Liver (tissue), 9 donors: ENCODE data around the gene TBC1D16. TPM values are rescaled to one million over a fixed set of nuclear protein-coding genes. Genes with fewer than 3 reads are reported as not detected.

Experiments used
- DNase-seq: peaks from one replicate; pipeline ENCODE4 v3.0.0-alpha.2; 2017; ENCODE audit warnings: low spot score
- H3K27ac ChIP-seq, 2 donors: one replicate each; pipeline ENCODE4 v1.7.0; 2013; ENCODE audit warnings: inconsistent platforms in 2 of 2, low read length in 2 of 2, control low read depth in 1 of 2, low read depth in 1 of 2, mild to moderate bottlenecking in 1 of 2
- H3K27me3 ChIP-seq, 4 donors: one replicate each; pipeline versions ENCODE4 v1.6.1 to v1.7.0; 2013; ENCODE audit warnings: low read length in 3 of 4, inconsistent platforms in 1 of 4, mild to moderate bottlenecking in 1 of 4, moderate library complexity in 1 of 4; ENCODE audit not compliant: control insufficient read depth in 4 of 4, insufficient read depth in 4 of 4
- H3K36me3 ChIP-seq, 4 donors: one replicate each; pipeline versions ENCODE4 v1.6.1 to v1.7.0; 2013; ENCODE audit warnings: low read length in 3 of 4, mild to moderate bottlenecking in 3 of 4, low read depth in 1 of 4, moderate library complexity in 1 of 4; ENCODE audit not compliant: control insufficient read depth in 4 of 4, insufficient read depth in 3 of 4
- H3K4me1 ChIP-seq, 4 donors: one replicate each; pipeline versions ENCODE4 v1.6.1 to v1.7.0; 2013; ENCODE audit warnings: low read length in 3 of 4, mild to moderate bottlenecking in 3 of 4, moderate library complexity in 1 of 4; ENCODE audit not compliant: control insufficient read depth in 4 of 4, insufficient read depth in 4 of 4
- H3K4me3 ChIP-seq, 3 donors: one replicate each; pipeline versions ENCODE4 v1.6.1 to v1.7.0; 2013; ENCODE audit warnings: low read length in 3 of 3, control low read depth in 1 of 3, low read depth in 1 of 3, mild to moderate bottlenecking in 1 of 3
- H3K9ac ChIP-seq, 2 donors: one replicate each; pipeline ENCODE4 v1.7.0; 2013; ENCODE audit warnings: low read length in 2 of 2, mild to moderate bottlenecking in 2 of 2, moderate library complexity in 2 of 2, control low read depth in 1 of 2, low read depth in 1 of 2
- H3K9me3 ChIP-seq, 4 donors: one replicate each; pipeline versions ENCODE4 v1.6.1 to v1.7.0; 2013; ENCODE audit warnings: low read length in 3 of 4; ENCODE audit not compliant: control insufficient read depth in 4 of 4
- EGR1 ChIP-seq, 2 donors: IDR thresholded peaks; 2 replicates each; pipeline ENCODE4 v1.6.1; 2016 to 2018; ENCODE audit warnings: antibody characterized with exemption in 2 of 2, low read depth in 2 of 2
- FOXA1 ChIP-seq: IDR thresholded peaks from 2 replicates; pipeline ENCODE4 v1.6.1; 2016; ENCODE audit warnings: antibody characterized with exemption
- GABPA ChIP-seq, 2 donors: IDR thresholded peaks in 1 of 2; conservative IDR thresholded peaks in 1 of 2; 2 replicates each; pipeline ENCODE4 v1.6.1; 2016; ENCODE audit warnings: antibody characterized with exemption in 2 of 2, mild to moderate bottlenecking in 1 of 2, moderate library complexity in 1 of 2
- HNF4A ChIP-seq, 2 donors: conservative IDR thresholded peaks; 2 replicates each; pipeline ENCODE4 v1.6.1; 2016; ENCODE audit warnings: antibody characterized with exemption in 2 of 2, mild to moderate bottlenecking in 2 of 2
- NR2F2 ChIP-seq: IDR thresholded peaks from 2 replicates; pipeline ENCODE4 v1.6.1; 2016; ENCODE audit warnings: antibody characterized with exemption
- RAD21 ChIP-seq, 2 donors: IDR thresholded peaks; 2 replicates each; pipeline ENCODE4 v1.6.1; 2016; ENCODE audit warnings: antibody characterized with exemption in 2 of 2, mild to moderate bottlenecking in 2 of 2
- RXRA ChIP-seq, 2 donors: IDR thresholded peaks; 2 replicates each; pipeline ENCODE4 v1.6.1; 2017 to 2018; ENCODE audit warnings: antibody characterized with exemption in 2 of 2, mild to moderate bottlenecking in 1 of 2
- SP1 ChIP-seq: IDR thresholded peaks from 2 replicates; pipeline ENCODE4 v1.6.1; 2018; ENCODE audit warnings: antibody characterized with exemption, mild to moderate bottlenecking
- YY1 ChIP-seq: IDR thresholded peaks from 2 replicates; pipeline ENCODE4 v1.6.1; 2016; ENCODE audit warnings: antibody characterized with exemption, mild to moderate bottlenecking
- WGBS: extraction: QIAGEN DNeasy Blood & Tissue Kit; methylation state at CpG from one replicate; pipeline ENCODE4 v1.1.7; 2013; 5-methylcytosine and 5-hydroxymethylcytosine counted together
- polyA plus RNA-seq, 2 donors: library from polyadenylated mRNA; stranded (reverse) in 1 of 2; unstranded in 1 of 2; fragments of 200-250 nt in 1 of 2; fragments of >200 nt in 1 of 2; fragmentation: Nextera tagmentation in 1 of 2; extraction: Ambion mirVana in 1 of 2; gene quantifications; one replicate each; pipeline versions ENCODE4 v1.2.1 to v1.2.3, GENCODE V29; 2013 to 2015
- total RNA-seq, 2 donors: library from RNA; depleted of rRNA; stranded (reverse); fragments of >200 nt; gene quantifications; one replicate each; pipeline ENCODE4 v1.2.3, GENCODE V29; 2014
- TF ChIP-seq, protein P1 (sequence below): fragments of 150-350 bp; IDR thresholded peaks from 2 replicates; pipeline ENCODE4 v1.5.1; 2017; ENCODE audit warnings: improper control_type of control experiment, low read depth, low read length; ENCODE audit not compliant: missing input control
- TF ChIP-seq, protein P2 (sequence below): IDR thresholded peaks from 2 replicates; pipeline ENCODE4 v1.6.1; 2016; ENCODE audit warnings: antibody characterized with exemption
- TF ChIP-seq, protein P3 (sequence below): IDR thresholded peaks from 2 replicates; pipeline ENCODE4 v1.6.1; 2016; ENCODE audit warnings: antibody characterized with exemption, mild to moderate bottlenecking
- donor health status: healthy.
- donor health status: healthy.
- donor health status: healthy.
- donor health status: healthy.
- donor health status: healthy.

The TBC1D16 gene
- total and polyA plus RNA-seq, 4 donors: 3.4 to 29.5 (median 4.7) TPM

DNA sequence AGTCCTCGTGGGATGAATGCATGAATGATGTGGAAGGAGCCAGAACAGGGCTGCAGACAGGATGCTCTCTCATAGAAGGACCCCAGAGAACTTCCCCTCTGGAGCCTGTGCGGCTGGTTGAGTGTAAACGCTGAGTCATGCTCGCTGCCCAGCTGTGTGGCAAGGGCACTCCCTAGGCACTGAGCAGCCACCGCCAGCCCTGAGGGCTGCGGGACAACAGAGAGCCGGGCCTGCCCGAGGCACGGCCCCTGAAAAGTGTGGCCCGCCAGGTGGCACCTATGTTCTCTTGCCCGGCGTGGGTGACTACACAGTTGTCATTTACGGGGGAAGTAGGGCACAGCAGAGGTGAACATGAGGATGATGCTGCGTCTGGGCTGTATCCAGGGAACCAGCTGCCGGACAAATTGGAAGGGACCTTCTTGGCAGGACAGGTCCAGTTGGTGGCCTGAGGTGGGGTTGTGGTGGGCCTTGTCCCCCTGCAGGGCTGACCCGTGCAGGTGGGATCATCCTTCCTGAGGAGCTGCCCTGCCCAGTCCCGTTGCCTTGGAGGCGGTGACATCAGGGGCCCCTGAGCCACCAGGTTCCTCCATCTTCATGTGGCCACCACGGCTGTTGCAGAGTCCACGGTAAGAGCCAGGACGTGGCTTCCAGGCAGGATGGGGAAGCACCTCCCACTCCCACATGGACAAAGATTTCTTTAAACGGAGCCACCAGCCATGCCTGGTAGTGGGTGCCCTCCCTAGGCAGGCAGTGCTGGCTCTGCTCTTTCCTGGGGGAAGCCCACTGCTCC is 101.6 kb downstream of the TBC1D16 start:
- H3K27me3 ChIP-seq: no peaks in the 10 kb centered on the region
- no peak overlapping the region for H3K27ac ChIP-seq
- H3K4me1 ChIP-seq: peaks cover 3 to 12% (median 7%) of the 10 kb centered on the region in 4 donors
- no peak for DNase-seq
- WGBS: 74% methylated on average over 22 of the region's 22 CpGs
- no peaks in the 10 kb centered on the region for H3K36me3 ChIP-seq
- H3K9ac ChIP-seq: no peak overlapping the region
- H3K4me3 ChIP-seq: no peak overlapping the region
- TF ChIP-seq, protein P1, sequence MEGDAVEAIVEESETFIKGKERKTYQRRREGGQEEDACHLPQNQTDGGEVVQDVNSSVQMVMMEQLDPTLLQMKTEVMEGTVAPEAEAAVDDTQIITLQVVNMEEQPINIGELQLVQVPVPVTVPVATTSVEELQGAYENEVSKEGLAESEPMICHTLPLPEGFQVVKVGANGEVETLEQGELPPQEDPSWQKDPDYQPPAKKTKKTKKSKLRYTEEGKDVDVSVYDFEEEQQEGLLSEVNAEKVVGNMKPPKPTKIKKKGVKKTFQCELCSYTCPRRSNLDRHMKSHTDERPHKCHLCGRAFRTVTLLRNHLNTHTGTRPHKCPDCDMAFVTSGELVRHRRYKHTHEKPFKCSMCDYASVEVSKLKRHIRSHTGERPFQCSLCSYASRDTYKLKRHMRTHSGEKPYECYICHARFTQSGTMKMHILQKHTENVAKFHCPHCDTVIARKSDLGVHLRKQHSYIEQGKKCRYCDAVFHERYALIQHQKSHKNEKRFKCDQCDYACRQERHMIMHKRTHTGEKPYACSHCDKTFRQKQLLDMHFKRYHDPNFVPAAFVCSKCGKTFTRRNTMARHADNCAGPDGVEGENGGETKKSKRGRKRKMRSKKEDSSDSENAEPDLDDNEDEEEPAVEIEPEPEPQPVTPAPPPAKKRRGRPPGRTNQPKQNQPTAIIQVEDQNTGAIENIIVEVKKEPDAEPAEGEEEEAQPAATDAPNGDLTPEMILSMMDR: no peak
- TF ChIP-seq FOXA1 (no peak), HNF4A (conservative IDR thresholded peaks at IDR 0.05) (no peak), NR2F2 (no peak), RAD21 (IDR thresholded peaks at IDR 0.05) (no peak), YY1 (no peak)
- TF ChIP-seq, protein P2, sequence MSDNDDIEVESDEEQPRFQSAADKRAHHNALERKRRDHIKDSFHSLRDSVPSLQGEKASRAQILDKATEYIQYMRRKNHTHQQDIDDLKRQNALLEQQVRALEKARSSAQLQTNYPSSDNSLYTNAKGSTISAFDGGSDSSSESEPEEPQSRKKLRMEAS: no peak
- no peaks in the 10 kb centered on the region for H3K9me3 ChIP-seq

DNA sequence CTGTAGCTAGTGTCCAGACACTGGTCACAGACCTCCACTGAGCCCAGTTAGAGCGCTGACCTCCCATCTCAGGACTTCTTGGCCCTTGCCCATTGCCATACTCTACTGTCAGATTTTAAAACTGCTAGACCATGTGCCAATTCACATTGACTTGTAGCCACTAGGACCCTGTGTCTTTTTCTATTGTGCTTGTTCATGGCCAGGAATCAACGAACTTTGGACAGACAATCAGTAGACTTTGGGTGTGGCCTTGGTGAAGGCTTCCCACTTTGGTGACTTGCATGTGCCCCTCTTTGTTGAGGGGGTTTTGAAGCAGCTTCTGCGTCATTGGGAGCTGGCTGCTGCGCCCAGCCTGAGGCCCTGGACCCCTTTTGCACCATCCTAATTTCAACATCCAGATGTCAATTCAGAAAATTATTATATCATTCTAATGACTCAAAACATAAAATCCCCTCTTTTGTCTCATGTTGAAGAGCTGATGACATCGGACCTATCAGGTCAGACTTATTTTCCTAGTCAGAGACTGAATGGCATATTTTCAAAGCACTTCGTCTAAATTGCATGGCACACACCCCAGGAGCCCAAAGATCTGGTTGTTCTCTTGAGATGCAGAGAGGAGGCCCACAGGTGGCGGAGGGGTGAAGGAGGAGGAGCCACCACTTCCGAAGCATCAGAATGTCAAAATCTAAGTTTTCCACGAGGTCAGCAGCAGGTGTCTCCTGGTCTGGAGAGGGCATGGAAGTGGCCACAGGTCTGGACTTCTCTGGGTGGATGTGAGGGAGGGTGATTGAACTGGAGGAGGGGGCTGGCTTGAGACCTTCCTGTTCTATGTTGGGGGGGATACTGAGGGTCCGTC is 103.0 kb downstream of the TBC1D16 start:
- H3K9me3 ChIP-seq: no peaks in the 10 kb centered on the region
- H3K27ac ChIP-seq: no peak overlapping the region
- no peaks in the 10 kb centered on the region for H3K36me3 ChIP-seq
- peaks cover 3 to 12% (median 7%) of the 10 kb centered on the region in 4 donors for H3K4me1 ChIP-seq
- H3K9ac ChIP-seq: no peak overlapping the region
- no peak for DNase-seq
- no peaks in the 10 kb centered on the region for H3K27me3 ChIP-seq
- TF ChIP-seq, protein P1: no peak
- TF ChIP-seq HNF4A (conservative IDR thresholded peaks at IDR 0.05): peak in 1 of 2 donors; percentile 13
- no peak overlapping the region for H3K4me3 ChIP-seq
- 70% methylated on average over 10 of the region's 10 CpGs for whole genome bisulfite sequencing

DNA sequence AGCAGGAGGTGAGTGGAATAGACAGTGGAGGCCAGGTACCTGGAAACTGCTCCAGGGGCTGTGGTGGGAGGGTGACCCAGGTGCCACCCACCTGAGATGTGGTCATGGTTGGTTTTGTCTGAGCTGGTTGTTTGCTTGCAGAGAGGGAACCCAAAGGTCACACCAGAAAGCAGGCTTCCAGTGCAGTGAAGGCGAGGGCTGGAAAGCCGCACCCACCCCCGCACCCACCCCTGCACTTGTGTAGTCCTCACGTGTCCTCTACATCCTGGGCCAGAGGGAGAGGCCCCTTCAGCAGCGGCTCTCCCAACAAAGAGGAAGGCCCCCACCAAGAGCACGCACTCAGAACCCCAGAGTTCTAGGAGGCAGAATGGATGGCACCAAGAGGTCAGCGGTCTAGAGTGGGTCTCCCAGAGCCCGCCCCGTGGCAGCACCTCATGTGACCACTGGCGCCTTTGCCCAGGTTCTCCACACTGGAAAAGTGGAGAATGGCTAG is 103.8 kb downstream of the TBC1D16 start:
- Histone ChIP-seq H3K36me3 (no peaks in the 10 kb centered on the region), H3K27ac (no peak overlapping the region), H3K27me3 (no peaks in the 10 kb centered on the region), H3K9me3 (no peaks in the 10 kb centered on the region), H3K4me3 (no peak overlapping the region), H3K4me1 (peaks cover 3 to 12% (median 7%) of the 10 kb centered on the region in 4 donors), H3K9ac (no peak overlapping the region)
- DNase-seq: no peak
- TF ChIP-seq, protein P1: no peak
- TF ChIP-seq GABPA (IDR thresholded peaks at IDR 0.05 in 1 of 2, conservative IDR thresholded peaks at IDR 0.05 in 1 of 2) (no peak), HNF4A (conservative IDR thresholded peaks at IDR 0.05) (peak in 1 of 2 donors; percentile 15), EGR1 (IDR thresholded peaks at IDR 0.05; ENCODE audit: low read depth in 2 of 2) (peak in 1 of 2 donors; percentile 32), RXRA (IDR thresholded peaks at IDR 0.05) (peak in 1 of 2 donors; percentile 44), SP1 (peak; percentile 41)
- TF ChIP-seq, protein P3, sequence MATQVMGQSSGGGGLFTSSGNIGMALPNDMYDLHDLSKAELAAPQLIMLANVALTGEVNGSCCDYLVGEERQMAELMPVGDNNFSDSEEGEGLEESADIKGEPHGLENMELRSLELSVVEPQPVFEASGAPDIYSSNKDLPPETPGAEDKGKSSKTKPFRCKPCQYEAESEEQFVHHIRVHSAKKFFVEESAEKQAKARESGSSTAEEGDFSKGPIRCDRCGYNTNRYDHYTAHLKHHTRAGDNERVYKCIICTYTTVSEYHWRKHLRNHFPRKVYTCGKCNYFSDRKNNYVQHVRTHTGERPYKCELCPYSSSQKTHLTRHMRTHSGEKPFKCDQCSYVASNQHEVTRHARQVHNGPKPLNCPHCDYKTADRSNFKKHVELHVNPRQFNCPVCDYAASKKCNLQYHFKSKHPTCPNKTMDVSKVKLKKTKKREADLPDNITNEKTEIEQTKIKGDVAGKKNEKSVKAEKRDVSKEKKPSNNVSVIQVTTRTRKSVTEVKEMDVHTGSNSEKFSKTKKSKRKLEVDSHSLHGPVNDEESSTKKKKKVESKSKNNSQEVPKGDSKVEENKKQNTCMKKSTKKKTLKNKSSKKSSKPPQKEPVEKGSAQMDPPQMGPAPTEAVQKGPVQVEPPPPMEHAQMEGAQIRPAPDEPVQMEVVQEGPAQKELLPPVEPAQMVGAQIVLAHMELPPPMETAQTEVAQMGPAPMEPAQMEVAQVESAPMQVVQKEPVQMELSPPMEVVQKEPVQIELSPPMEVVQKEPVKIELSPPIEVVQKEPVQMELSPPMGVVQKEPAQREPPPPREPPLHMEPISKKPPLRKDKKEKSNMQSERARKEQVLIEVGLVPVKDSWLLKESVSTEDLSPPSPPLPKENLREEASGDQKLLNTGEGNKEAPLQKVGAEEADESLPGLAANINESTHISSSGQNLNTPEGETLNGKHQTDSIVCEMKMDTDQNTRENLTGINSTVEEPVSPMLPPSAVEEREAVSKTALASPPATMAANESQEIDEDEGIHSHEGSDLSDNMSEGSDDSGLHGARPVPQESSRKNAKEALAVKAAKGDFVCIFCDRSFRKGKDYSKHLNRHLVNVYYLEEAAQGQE: no peak
- TF ChIP-seq, protein P2: no peak
- WGBS: 63% methylated on average over 10 of the region's 10 CpGs
